ENCODE results near the gene MCU.

DNA sequence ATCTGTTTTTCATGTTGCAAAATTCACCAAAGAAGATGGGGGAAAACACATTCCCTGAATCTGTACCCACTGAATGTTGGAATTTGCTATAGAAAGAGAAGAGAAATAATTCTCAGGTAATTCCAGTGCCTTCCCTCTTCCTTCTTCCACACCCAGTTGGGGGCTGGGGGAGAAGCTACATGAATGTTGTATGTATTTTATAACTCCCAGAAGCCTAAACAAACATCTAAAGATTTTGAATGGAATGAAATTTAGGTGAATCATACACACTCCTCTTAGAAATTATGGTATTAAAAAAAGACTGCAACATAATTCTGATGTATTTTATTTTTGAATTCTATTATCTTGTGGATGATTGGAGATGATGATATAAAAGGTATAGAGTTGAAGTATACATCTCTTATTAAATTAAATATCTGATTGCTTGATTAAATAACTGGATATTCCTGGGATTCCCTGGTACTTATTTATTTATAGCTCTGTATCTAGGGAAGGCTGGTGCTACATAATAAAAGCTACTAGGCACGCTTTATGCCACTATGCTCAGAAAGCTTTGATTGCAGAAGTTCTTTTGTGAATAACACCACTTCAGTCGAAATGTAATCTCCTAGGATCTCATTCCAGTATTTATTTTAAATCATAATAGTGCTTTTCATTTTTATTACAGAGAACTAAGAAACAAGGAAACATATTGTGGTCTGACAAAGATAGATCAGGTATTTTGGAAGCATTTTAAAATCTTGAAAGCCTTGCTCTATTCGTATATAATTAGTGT lies 98.5 kb downstream of the MCU start:
- TF ChIP-seq, protein P1, sequence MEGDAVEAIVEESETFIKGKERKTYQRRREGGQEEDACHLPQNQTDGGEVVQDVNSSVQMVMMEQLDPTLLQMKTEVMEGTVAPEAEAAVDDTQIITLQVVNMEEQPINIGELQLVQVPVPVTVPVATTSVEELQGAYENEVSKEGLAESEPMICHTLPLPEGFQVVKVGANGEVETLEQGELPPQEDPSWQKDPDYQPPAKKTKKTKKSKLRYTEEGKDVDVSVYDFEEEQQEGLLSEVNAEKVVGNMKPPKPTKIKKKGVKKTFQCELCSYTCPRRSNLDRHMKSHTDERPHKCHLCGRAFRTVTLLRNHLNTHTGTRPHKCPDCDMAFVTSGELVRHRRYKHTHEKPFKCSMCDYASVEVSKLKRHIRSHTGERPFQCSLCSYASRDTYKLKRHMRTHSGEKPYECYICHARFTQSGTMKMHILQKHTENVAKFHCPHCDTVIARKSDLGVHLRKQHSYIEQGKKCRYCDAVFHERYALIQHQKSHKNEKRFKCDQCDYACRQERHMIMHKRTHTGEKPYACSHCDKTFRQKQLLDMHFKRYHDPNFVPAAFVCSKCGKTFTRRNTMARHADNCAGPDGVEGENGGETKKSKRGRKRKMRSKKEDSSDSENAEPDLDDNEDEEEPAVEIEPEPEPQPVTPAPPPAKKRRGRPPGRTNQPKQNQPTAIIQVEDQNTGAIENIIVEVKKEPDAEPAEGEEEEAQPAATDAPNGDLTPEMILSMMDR (IDR thresholded peaks at IDR 0.05; ENCODE audit: low read depth, low read length) = no peak
- TF ChIP-seq POLR2A (IDR thresholded peaks at IDR 0.05; ENCODE audit: extremely low read depth, insufficient read length) = no peak
